ENCODE data around the gene FBXL14. TPM values are rescaled to one million over a fixed set of nuclear protein-coding genes. Genes with fewer than 3 reads are reported as not detected.

Gene FBXL14
- total RNA-seq, 3 donors from 2014 or later, result 29.4 to 39.6 (median 33.6) TPM

DNA sequence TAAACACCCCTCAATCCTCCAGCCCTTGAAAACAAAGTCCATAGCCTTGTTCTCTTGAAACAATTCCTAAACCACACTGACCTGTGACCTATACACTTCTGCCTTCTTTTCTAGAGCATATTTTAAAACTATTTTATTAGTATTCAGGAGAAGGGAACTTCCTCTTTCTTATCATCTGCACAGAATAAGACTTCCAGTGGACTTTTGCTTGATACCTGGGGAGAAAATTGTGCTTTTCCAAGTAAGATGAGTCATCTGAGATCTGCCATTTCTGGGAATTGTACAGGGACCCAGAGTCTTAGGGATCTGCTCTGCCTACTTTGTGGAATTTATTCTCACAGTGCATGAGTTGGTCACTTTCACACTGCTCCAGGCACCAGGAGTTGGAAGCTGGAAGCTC lies 24.1 kb upstream of the FBXL14 start:
- intact Hi-C loops (cut with DNase I, micrococcal nuclease), result no loop called here
- H3K4me1 ChIP-seq (ENCODE audit: low read depth), result no peaks in the 10 kb centered on the region
- ATAC-seq, result no peak
- no peak overlapping the region for H3K4me3 ChIP-seq
- DNase-seq, result no peak
- no peaks in the 10 kb centered on the region for H3K36me3 ChIP-seq (ENCODE audit: low read depth)
- no peaks in the 10 kb centered on the region for H3K9me3 ChIP-seq
- TF ChIP-seq, protein P1, sequence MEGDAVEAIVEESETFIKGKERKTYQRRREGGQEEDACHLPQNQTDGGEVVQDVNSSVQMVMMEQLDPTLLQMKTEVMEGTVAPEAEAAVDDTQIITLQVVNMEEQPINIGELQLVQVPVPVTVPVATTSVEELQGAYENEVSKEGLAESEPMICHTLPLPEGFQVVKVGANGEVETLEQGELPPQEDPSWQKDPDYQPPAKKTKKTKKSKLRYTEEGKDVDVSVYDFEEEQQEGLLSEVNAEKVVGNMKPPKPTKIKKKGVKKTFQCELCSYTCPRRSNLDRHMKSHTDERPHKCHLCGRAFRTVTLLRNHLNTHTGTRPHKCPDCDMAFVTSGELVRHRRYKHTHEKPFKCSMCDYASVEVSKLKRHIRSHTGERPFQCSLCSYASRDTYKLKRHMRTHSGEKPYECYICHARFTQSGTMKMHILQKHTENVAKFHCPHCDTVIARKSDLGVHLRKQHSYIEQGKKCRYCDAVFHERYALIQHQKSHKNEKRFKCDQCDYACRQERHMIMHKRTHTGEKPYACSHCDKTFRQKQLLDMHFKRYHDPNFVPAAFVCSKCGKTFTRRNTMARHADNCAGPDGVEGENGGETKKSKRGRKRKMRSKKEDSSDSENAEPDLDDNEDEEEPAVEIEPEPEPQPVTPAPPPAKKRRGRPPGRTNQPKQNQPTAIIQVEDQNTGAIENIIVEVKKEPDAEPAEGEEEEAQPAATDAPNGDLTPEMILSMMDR (IDR thresholded peaks at IDR 0.05), result no peak

DNA sequence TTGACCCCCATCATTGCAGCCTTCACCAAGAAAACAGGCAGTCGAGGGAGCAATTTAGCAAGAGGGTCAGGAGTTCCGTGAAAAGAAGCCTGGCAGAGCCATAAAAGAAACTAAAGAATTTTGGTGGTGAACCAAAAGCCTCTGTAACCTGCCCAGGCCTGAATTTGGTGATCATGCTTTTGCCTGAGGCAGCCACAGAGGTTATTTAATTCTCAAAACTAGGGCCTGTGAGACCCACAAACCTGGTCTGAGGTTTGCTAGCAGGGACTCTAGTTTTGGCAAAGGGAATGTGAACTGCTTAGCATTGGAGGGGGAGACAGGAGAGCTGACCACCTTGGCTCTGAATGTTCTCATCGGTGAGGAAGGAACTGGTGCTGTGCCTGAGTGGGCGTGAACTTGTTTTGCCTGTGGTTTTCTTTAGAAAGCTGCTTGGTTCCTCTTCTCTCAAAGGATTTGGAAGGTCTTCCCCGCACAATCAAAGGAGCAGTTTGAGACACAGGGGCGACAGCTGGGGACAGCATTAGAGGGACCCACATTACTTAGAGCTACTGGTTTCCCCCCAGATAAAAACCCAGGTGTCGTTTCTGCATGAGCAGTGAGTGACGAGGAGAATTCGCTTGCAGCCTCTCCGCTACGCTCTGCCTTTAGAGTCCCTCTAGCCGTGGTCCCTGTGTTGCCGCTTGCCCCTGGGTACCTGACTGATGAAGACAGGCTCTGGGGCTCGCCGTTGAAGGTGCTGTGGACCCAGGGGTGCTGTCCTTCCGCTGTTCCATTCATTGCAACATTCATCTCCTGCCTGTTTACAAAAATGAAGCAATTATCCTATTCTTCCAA lies 22.1 kb upstream of the FBXL14 start:
- no peaks in the 10 kb centered on the region for H3K36me3 ChIP-seq (ENCODE audit: low read depth)
- no peak for ATAC-seq
- TF ChIP-seq, protein P1 (IDR thresholded peaks at IDR 0.05), result no peak
- no peak overlapping the region for H3K4me3 ChIP-seq
- H3K9me3 ChIP-seq, result no peaks in the 10 kb centered on the region
- intact Hi-C loops (cut with DNase I, micrococcal nuclease), result no loop called here
- no peak for DNase-seq
- no peaks in the 10 kb centered on the region for H3K4me1 ChIP-seq (ENCODE audit: low read depth)

DNA sequence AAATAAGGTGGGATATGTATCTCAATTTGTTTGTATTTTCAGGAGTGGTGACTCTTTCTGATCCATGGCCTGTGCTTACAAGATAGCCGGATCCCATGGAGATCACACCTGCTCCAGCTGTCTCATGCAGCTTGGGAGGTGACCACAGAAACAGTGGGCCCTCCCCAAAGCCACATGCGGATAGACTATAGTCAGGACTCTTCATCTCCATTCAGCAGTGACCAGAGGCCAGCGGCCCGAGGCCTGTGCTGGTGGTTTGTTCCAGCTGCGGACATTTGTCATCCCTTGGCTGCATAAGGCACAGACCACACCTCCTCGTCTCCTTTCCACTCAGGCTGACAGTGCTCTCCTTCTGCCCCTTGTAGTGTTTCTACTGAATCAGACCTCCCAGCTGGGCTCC lies 20.0 kb upstream of the FBXL14 start:
- DNase-seq, result no peak
- ATAC-seq, result no peak
- intact Hi-C loops (cut with DNase I, micrococcal nuclease), result no loop called here
- H3K36me3 ChIP-seq (ENCODE audit: low read depth), result no peaks in the 10 kb centered on the region
- no peaks in the 10 kb centered on the region for H3K9me3 ChIP-seq
- TF ChIP-seq, protein P1 (IDR thresholded peaks at IDR 0.05), result no peak
- H3K4me1 ChIP-seq (ENCODE audit: low read depth), result no peaks in the 10 kb centered on the region
- no peak overlapping the region for H3K4me3 ChIP-seq

DNA sequence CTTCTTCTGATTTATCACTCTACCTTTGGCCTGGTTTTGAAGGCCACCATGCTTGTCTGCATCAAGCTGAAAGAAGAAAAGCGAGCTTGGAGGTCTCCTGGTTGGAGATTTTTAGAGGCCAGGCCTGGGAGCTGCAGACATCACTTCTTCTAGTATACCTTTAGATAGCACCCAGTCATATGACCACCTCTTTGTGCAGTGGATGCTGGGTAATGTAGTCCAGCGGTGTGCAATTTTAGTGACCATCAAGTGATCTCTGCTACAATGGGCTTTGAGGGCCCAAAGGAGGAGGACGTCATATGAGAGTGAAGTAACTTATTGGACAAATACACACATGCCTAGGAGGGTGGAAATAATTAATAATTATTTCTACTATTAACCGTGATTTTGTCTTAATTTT lies 19.5 kb upstream of the FBXL14 start:
- intact Hi-C loops (cut with DNase I, micrococcal nuclease), result no loop called here
- H3K4me3 ChIP-seq, result no peak overlapping the region
- H3K36me3 ChIP-seq (ENCODE audit: low read depth), result no peaks in the 10 kb centered on the region
- ATAC-seq (no peak), DNase-seq (no peak)
- no peaks in the 10 kb centered on the region for H3K4me1 ChIP-seq (ENCODE audit: low read depth)
- no peaks in the 10 kb centered on the region for H3K9me3 ChIP-seq
- TF ChIP-seq, protein P1 (IDR thresholded peaks at IDR 0.05), result no peak

DNA sequence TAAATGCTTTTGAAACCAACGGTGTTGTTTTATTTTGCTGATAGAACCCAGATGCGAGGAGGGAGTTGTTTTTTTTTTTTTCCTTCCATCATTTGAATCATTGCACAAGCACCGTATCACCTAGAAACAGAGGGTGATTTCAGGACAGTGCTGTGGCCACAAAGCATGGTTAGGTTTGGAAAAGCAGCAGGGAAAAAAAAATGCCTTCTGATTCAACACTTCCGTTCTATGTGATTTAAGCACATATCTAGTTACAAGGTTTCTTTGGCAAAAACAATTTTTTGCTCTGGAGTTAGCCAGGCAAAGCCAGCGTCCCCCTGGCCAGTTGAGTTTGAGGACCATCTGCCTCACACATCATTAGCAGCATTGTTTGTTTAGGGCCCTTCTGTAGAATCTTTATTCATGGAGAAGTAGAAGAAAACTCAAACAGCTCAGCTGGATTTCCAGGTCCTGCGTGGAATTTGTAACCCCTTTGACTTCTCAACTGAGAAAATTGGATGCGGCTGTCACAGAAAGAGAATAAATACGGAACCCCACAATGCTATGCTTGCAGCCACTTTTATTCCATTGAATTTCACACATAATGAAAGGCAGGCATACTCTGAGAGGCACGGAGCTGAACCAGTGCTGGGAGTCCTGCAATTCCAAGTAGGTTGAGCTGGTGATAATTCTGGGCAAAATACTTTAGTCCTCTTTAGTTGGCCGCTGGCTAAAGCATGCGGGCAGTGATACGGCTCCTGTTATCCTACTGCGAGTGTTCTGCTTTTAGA lies 17.6 kb upstream of the FBXL14 start:
- no peak overlapping the region for H3K4me3 ChIP-seq
- no peaks in the 10 kb centered on the region for H3K9me3 ChIP-seq
- no peaks in the 10 kb centered on the region for H3K36me3 ChIP-seq (ENCODE audit: low read depth)
- H3K4me1 ChIP-seq (ENCODE audit: low read depth), result peaks cover 3% of the 10 kb centered on the region
- ATAC-seq, result no peak
- no peak for DNase-seq
- TF ChIP-seq, protein P1 (IDR thresholded peaks at IDR 0.05), result no peak
- intact Hi-C loops (cut with DNase I, micrococcal nuclease), result no loop called here
